H9 (cell line): ENCODE measurements around the gene RABEP1. TPM values are rescaled to one million over a fixed set of nuclear protein-coding genes. Genes with fewer than 3 reads are reported as not detected.

Experiments used
- DNase-seq: peaks from one replicate; pipeline ENCODE4 v3.0.0-alpha.2; 2017
- H2AFZ ChIP-seq: one replicate; pipeline ENCODE4 v1.6.1; 2013; ENCODE audit warnings: mild to moderate bottlenecking, low read length, control low read depth, moderate library complexity
- H2AK5ac ChIP-seq: 2 replicates; pipeline ENCODE4 v1.6.1; 2013; ENCODE audit warnings: low read length, control low read depth, mixed read lengths; ENCODE audit not compliant: insufficient read length
- H2BK120ac ChIP-seq: one replicate; pipeline ENCODE4 v1.6.1; 2013; ENCODE audit warnings: low read depth, mild to moderate bottlenecking, low read length, control low read depth, inconsistent platforms; ENCODE audit not compliant: poor library complexity, severe bottlenecking
- H2BK12ac ChIP-seq: 2 replicates; pipeline ENCODE4 v1.6.1; 2013; ENCODE audit warnings: low read length, control low read depth, mixed read lengths, low read depth; ENCODE audit not compliant: insufficient read length
- H2BK15ac ChIP-seq: 2 replicates; pipeline ENCODE4 v1.6.1; 2013; ENCODE audit warnings: low read depth, low read length, control low read depth
- H2BK20ac ChIP-seq: one replicate; pipeline ENCODE4 v1.6.1; 2013; ENCODE audit warnings: low read depth, mild to moderate bottlenecking, low read length, control low read depth, inconsistent platforms; ENCODE audit not compliant: poor library complexity, severe bottlenecking
- H2BK5ac ChIP-seq: 2 replicates; pipeline ENCODE4 v1.6.1; 2013; ENCODE audit warnings: low read length, control low read depth, mixed read lengths; ENCODE audit not compliant: insufficient read length
- H3K14ac ChIP-seq: 2 replicates; pipeline ENCODE4 v1.6.1; 2013; ENCODE audit warnings: low read length, control low read depth; ENCODE audit not compliant: insufficient read depth
- H3K18ac ChIP-seq: 2 replicates; pipeline ENCODE4 v1.6.1; 2013; ENCODE audit warnings: low read depth, mild to moderate bottlenecking, mixed read lengths, low read length, control low read depth; ENCODE audit not compliant: insufficient read length
- H3K23ac ChIP-seq: 2 replicates; pipeline ENCODE4 v1.6.1; 2013; ENCODE audit warnings: low read length, control low read depth, mixed read lengths, low read depth; ENCODE audit not compliant: insufficient read length
- H3K23me2 ChIP-seq: 2 replicates; pipeline ENCODE4 v1.6.1; 2013; ENCODE audit warnings: low read depth, mild to moderate bottlenecking, mixed read lengths, low read length, control low read depth; ENCODE audit not compliant: insufficient read length, poor library complexity, severe bottlenecking
- H3K27ac ChIP-seq: 2 replicates; pipeline ENCODE4 v1.5.1; 2013; ENCODE audit warnings: low read length, control low read depth, mixed read lengths, low read depth; ENCODE audit not compliant: insufficient read length
- H3K27me3 ChIP-seq: 2 replicates; pipeline ENCODE4 v1.6.1; 2013; ENCODE audit warnings: low read length, control low read depth, inconsistent platforms; ENCODE audit not compliant: insufficient read depth
- H3K4ac ChIP-seq: 2 replicates; pipeline ENCODE4 v1.6.1; 2013; ENCODE audit warnings: low read depth, mild to moderate bottlenecking, control low read depth, inconsistent platforms, low read length, moderate library complexity
- H3K4me1 ChIP-seq: 2 replicates; pipeline ENCODE4 v1.6.1; 2013; ENCODE audit warnings: low read length, control low read depth, inconsistent platforms; ENCODE audit not compliant: insufficient read depth
- H3K4me2 ChIP-seq: 2 replicates; pipeline ENCODE4 v1.6.1; 2013; ENCODE audit warnings: low read length, control low read depth, mixed read lengths; ENCODE audit not compliant: insufficient read length, insufficient read depth
- H3K56ac ChIP-seq: 2 replicates; pipeline ENCODE4 v1.6.1; 2013; ENCODE audit warnings: low read depth, mild to moderate bottlenecking, mixed read lengths, low read length, control low read depth; ENCODE audit not compliant: insufficient read length
- H3K79me1 ChIP-seq: 2 replicates; pipeline ENCODE4 v1.6.1; 2013; ENCODE audit warnings: low read depth, mild to moderate bottlenecking, moderate library complexity, low read length, control low read depth, inconsistent platforms; ENCODE audit not compliant: insufficient read depth, poor library complexity, severe bottlenecking
- H3K79me2 ChIP-seq: 2 replicates; pipeline ENCODE4 v1.6.1; 2013; ENCODE audit warnings: low read length, control low read depth, inconsistent platforms; ENCODE audit not compliant: insufficient read depth
- H3K9ac ChIP-seq: 2 replicates; pipeline ENCODE4 v1.6.1; 2013; ENCODE audit warnings: low read length, control low read depth, mixed read lengths; ENCODE audit not compliant: insufficient read length; ENCODE audit errors: extremely low read depth
- H3K9me3 ChIP-seq: one replicate; pipeline ENCODE4 v1.6.1; 2013; ENCODE audit warnings: low read depth, low read length, inconsistent platforms; ENCODE audit not compliant: control insufficient read depth
- H3T11ph ChIP-seq: one replicate; pipeline ENCODE4 v1.6.1; 2013; ENCODE audit warnings: mild to moderate bottlenecking, low read length, control low read depth, inconsistent platforms
- H4K20me1 ChIP-seq: one replicate; pipeline ENCODE4 v1.6.1; 2013; ENCODE audit not compliant: control insufficient read depth, insufficient read length, insufficient read depth
- H4K5ac ChIP-seq: 2 replicates; pipeline ENCODE4 v1.6.1; 2013; ENCODE audit warnings: low read depth, mild to moderate bottlenecking, mixed read lengths, low read length, control low read depth; ENCODE audit not compliant: insufficient read length
- H4K8ac ChIP-seq: replicated peaks from 2 replicates; pipeline ENCODE4 v1.6.1; 2013; ENCODE audit warnings: low read length, control low read depth, mixed read lengths, low read depth; ENCODE audit not compliant: insufficient read length
- H4K91ac ChIP-seq: 2 replicates; pipeline ENCODE4 v1.6.1; 2013; ENCODE audit warnings: low read depth, mild to moderate bottlenecking, moderate library complexity, mixed read lengths, low read length, control low read depth; ENCODE audit not compliant: insufficient read length
- H3K27ac Mint-ChIP-seq, 3 experiments: 2 replicates in 2 of 3; 3 replicates in 1 of 3; pipeline ENCODE4 v1.8.0; 2020 to 2021; ENCODE audit warnings: mixed read lengths in 3 of 3, mild to moderate bottlenecking in 1 of 3, moderate library complexity in 1 of 3
- H3K27me3 Mint-ChIP-seq: 2 replicates; pipeline ENCODE4 v1.8.0; 2021; ENCODE audit warnings: low read depth, mild to moderate bottlenecking, moderate library complexity, mixed read lengths
- H3K36me3 Mint-ChIP-seq, 3 experiments: 2 replicates in 2 of 3; 3 replicates in 1 of 3; pipeline ENCODE4 v1.8.0; 2020 to 2021; ENCODE audit warnings: low read depth in 3 of 3, mixed read lengths in 3 of 3; ENCODE audit not compliant: insufficient read depth in 1 of 3
- H3K4me1 Mint-ChIP-seq, 2 experiments: 2 replicates each; pipeline ENCODE4 v1.8.0; 2020; ENCODE audit warnings: mixed read lengths in 2 of 2
- H3K4me3 Mint-ChIP-seq, 2 experiments: 2 replicates in 1 of 2; 3 replicates in 1 of 2; pipeline ENCODE4 v1.8.0; 2020 to 2021; ENCODE audit warnings: mild to moderate bottlenecking in 2 of 2, mixed read lengths in 2 of 2, moderate library complexity in 1 of 2
- H3K9me3 Mint-ChIP-seq, 2 experiments: 2 replicates in 1 of 2; 3 replicates in 1 of 2; pipeline ENCODE4 v1.8.0; 2020; ENCODE audit warnings: mild to moderate bottlenecking in 2 of 2, mixed read lengths in 2 of 2, moderate library complexity in 1 of 2
- WGBS: extraction: QIAGEN DNeasy Blood & Tissue Kit; methylation state at CpG from one replicate; pipeline ENCODE4 v1.1.7; 2013; ENCODE audit warnings: missing lambda C conversion rate, low lambda C conversion rate, mixed read lengths; ENCODE audit not compliant: insufficient read length; ENCODE audit errors: extremely low coverage; 5-methylcytosine and 5-hydroxymethylcytosine counted together
- total RNA-seq: library from RNA; stranded (reverse); gene quantifications from 2 replicates; pipeline ENCODE4 v1.2.1, GENCODE V29; 2021
- TF ChIP-seq, protein P1 (sequence below): fragments of 200-600 bp; sonication (generic); conservative IDR thresholded peaks from 3 replicates; pipeline ENCODE4 v1.8.0; 2021; ENCODE audit warnings: antibody characterized with exemption, mild to moderate bottlenecking

RABEP1 gene
- total RNA-seq, 1 experiment from 2014 or later, result 46.9 TPM

DNA sequence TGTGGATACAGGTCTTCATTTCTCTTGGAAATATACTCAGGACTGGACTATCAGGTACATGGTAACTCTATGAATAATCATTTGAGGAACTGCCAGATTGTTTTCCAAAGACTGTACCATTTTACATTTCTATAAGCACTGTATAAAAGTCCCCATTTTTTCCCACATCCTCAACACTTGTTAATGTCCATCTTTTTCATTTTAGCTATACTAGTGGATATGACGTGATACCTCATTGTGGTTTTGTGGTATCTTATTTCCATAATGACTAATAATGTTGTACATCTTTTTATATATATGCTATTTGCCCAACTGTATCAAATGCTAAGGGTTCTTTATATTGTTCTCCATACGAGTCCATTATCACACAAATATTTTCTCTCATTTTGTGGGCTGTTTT, 114.5 kb downstream of the RABEP1 start:
- Mint-ChIP-seq H3K36me3 (peaks cover 44 to 87% (median 68%) of the 10 kb centered on the region in 3 experiments), H3K27ac (no peak overlapping the region), H3K27me3 (no peaks in the 10 kb centered on the region), H3K4me3 (no peak overlapping the region), H3K9me3 (no peaks in the 10 kb centered on the region), H3K4me1 (no peaks in the 10 kb centered on the region)
- Histone ChIP-seq H4K5ac (no peak overlapping the region), H2BK20ac (no peak overlapping the region), H3K23ac (no peak overlapping the region), H3K4me1 (no peaks in the 10 kb centered on the region), H3K14ac (no peak overlapping the region), H2BK15ac (no peak overlapping the region), H3K56ac (no peak overlapping the region), H3K79me1 (no peaks in the 10 kb centered on the region), H3K23me2 (no peaks in the 10 kb centered on the region), H2BK120ac (no peak overlapping the region), H3K79me2 (no peaks in the 10 kb centered on the region), H4K91ac (no peak overlapping the region), H3K4me2 (no peak overlapping the region), H3K4ac (no peak overlapping the region), H4K20me1 (no peaks in the 10 kb centered on the region), H2BK5ac (no peak overlapping the region), H3T11ph (no peak overlapping the region), H3K18ac (no peak overlapping the region), H2AFZ (no peak overlapping the region), H4K8ac (no peak overlapping the region), H3K27ac (no peak overlapping the region), H3K9me3 (no peaks in the 10 kb centered on the region), H3K27me3 (no peaks in the 10 kb centered on the region), H2AK5ac (no peak overlapping the region), H3K9ac (no peak overlapping the region), H2BK12ac (no peak overlapping the region)
- TF ChIP-seq, protein P1, sequence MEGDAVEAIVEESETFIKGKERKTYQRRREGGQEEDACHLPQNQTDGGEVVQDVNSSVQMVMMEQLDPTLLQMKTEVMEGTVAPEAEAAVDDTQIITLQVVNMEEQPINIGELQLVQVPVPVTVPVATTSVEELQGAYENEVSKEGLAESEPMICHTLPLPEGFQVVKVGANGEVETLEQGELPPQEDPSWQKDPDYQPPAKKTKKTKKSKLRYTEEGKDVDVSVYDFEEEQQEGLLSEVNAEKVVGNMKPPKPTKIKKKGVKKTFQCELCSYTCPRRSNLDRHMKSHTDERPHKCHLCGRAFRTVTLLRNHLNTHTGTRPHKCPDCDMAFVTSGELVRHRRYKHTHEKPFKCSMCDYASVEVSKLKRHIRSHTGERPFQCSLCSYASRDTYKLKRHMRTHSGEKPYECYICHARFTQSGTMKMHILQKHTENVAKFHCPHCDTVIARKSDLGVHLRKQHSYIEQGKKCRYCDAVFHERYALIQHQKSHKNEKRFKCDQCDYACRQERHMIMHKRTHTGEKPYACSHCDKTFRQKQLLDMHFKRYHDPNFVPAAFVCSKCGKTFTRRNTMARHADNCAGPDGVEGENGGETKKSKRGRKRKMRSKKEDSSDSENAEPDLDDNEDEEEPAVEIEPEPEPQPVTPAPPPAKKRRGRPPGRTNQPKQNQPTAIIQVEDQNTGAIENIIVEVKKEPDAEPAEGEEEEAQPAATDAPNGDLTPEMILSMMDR, result no peak
- no CpG with 5 or more reads among the region's 2 CpGs for WGBS
- DNase-seq, result no peak
